KG1 (cell line): ENCODE data around the gene DCTN4.
A peak's percentile ranks its signal among the peaks of the same experiment; 100 is the strongest.

Experiments used
- DNase-seq: peaks from one replicate; lab custom pipeline; 2025; lab: John Stamatoyannopoulos, UW

DCTN4 gene

DNA sequence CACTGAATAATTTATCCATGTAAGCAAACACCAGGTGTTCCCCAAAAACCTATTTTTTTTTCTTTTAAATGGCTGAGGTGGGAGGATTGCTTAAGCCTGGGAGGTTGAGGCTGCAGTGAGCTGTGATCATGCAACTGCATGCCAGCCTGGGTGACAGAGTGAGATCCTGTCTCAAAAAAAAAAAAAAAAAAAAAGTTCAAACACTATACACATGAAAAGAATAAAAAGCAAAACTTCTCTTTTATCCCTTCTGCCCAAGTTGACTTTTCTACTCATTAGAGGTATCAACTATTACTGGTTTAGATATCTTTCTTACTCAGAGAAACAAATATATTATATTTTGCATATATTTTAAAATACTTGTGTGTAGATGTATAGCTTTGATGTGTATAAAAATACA is 17.8 kb downstream of the DCTN4 start:
- no peak for DNase-seq

DNA sequence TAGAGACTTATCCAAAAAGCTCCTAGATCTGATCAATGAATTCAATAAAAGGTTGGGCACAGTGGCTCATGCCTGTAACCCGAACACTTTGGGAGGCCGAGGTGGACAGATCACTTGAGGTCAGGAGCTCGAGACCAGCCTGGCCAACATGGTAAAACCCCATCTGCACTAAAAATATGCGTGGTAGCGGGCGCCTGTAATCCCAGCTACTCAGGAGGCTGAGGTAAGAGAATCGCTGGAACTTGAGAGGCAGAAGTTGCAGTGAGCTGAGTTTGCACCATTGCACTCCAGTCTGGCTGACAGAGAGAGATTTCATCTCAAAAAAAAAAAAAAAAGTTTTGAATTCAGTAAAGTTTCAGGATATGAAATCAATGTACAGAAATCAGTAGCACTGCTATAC is 20.0 kb downstream of the DCTN4 start:
- no peak for DNase-seq

DNA sequence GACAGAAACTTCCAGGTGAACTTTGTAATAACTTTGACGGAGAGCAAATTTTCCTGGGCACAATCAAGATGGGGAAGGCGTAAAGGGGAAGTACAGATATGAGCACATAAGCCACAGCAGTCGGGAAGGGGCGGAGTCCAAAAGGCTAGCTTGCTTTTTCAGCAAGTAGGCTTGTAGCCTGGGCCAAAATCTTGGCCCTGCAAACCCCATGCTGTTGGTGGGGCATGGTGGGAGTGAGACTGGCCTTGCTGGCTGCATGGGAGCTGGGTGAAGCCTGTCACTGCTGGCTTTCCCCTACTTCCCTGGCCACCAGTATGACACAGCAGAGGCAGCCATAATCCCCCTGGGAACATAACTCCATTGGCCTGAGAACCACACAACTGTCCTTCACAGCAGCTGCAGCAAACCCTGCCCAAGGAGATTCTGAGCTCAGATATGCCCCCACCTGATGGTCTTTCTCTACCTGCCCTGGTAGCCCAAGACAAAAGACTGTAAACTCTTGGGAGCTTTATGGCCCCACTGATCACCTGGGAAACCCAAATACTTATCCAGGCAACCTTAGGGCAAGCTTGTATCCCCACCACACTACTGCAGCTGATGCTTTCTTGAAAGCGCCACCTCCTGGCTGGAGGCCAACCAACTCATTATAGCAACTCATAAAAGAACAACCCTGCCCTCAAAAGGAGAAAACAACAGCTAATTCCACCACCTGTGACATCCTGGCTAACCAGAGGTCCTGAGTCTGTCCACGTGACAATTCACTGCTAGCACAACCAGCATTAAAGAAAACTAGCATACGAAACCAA is 24.0 kb downstream of the DCTN4 start:
- no peak for DNase-seq

DNA sequence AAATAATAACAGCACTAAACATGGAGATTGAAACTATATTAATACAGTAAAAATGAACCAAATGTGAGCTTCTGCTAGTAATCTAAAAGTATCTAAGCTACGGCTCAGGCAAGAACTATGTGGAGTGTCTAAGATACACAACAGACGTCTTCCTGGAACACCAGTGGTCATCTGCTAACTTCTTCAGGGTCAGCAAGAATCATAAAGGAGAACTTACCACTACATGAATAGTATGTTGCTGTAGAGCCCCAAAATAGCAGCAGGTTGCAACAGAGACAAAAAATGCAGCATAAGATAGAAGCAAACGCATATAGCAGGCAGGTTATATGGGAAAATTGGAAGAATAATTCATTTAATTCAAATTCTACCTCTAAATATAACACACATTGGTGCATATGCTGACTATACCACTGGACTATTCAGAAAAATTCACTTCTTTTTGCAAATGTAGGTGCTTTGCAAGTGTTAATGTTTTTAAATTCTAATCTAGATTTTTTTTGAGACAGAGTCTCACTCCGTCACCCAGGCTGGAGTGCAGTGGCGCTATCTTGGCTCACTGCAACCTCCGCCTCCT is 27.1 kb downstream of the DCTN4 start:
- DNase-seq = no peak

DNA sequence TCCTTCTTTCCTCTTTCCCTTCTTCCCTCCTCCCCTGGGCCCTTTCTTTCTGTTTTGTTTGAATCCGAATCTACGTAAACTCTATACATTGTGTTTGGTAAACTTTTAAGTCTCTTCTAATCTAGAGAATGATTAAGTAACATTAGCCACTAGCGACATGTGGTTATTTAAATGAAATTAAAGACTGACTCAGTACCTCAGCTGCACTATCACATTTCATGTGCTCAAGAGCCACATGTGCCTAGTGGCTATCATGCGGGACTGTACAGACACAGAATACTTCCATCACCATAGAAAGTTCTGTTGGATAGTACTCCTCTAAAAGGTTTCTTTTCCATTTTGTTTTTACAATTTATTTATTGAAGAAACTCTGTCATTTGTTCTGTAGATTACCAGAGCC is 29.0 kb downstream of the DCTN4 start:
- no peak for DNase-seq

DNA sequence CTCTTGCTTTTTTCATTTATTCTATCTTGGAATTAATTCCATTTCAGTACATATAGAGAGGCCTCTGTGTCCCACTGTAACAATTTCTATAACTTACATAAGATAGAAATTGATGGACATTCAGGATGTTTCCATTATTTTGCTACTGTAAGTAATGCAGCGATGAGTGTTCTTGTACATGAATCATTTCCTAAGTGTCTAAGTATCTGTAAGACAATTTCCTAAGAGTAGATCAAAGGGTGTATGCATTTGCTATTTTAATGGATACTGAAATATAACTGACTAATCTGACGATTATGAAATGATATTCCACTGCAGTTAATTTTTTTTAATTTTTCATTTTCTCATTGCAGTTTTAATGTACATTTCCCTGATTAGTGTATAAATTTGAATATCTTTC is 35.0 kb downstream of the DCTN4 start:
- no peak for DNase-seq

DNA sequence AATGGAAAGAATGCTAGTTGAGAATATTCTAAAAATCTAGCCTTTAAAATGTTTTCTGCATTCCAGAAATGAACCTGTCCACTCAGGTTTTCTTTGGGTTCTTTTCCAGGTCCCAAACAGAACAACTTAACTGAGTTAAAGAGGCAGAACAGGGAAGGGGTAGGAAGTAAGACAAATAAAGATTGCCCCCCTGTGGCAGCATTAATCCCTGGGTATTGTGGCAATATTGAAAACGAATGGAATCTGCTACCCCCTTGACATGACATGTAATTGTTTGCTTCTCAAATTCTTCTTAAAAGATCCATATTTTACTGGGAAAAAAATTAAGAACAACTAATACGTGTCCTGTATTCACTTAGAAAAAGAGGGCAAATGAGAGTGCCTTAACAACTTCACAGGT is 48.7 kb downstream of the DCTN4 start:
- no peak for DNase-seq

DNA sequence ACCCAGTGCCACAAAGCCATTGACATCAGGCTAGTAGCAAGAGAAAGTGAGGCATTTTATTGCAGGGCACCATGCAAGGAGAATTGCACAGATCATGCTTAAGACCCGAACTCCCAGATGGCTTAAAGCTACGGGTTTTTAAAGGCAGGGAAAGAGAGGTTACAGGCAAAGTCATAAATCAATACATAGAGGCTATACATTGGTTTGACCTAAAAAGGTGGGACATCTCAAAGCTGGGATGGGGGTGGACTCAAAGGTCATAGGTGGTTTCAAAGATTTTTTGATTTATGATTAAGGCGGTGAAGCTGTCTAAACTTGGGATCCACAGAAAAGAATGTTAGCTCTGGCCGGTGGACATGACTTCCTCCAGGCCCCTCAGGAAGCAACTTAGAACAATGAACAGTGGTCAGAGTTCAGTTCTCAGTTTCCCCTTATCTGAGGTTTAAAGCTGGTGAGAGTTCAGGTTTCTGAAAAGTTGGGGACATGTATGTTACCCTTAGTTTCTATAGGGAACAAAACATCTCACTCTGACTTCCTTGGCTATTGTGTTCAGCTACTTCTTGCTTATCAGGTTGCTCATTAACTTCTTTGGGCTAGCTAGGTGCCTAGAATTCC is 51.9 kb downstream of the DCTN4 start:
- no peak for DNase-seq

DNA sequence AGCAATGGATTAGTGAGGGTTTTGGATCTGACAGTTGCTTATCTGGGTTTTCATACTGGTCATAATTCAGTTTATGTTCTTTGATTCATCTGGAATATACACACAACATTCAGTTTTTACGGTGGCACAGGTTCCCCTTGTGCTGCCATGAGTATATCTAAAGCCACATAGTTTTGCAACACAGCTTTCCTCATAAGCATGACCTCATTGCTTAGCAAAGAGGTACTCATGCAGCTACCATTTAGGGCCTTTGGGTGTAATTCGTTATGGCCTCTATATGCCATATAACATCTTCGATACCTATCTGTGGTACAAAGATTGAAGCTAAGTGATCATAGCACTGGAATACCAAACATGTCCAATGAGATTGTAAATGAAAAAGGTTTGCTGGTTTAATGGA is 55.1 kb downstream of the DCTN4 start:
- DNase-seq = no peak

DNA sequence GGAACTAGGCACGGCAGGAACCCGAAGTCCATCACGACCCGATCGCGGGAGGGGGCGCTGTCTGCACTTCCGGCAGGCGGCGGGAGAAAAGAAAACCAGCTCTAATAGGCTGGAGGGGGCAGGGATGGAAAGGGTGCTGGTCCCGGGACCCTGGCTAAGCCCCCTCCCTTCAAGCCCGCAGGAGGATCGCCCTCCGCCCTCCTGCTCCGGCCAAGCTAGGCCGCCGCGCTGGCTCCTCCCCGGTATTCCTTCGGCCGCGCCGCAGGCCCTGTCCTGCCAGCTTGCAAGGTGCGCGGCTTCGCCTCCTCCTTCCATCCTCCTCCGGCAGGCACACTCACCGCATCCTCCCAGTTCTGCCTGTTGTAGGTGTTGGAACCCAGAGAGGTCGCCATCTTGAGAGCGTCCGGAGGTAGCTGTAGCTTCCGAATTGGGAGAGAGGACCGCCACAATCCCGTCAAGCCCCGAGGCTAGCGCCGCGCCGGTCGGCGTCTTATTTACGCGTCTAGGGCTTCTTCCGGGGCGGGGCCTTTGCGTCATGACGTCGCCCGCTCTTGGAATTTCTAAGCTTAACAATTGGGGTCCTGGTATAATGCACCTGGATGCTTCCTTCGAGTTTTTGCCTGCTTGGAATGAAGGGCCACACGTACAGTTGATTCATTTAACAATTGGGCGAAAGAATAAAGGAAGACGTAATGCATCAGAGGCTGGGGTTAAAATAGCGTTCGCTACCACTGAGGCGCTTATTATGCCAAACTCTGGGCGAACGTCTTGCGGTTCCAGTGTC is 58.0 kb downstream of the DCTN4 start, which contains the start of gene RBM22:
TSS of gene RBM22 (minus strand) at position 469 of the 784 bp plus-strand sequence. CDS start at position 392, 77 bp downstream.
- peak; percentile 55 for DNase-seq

DNA sequence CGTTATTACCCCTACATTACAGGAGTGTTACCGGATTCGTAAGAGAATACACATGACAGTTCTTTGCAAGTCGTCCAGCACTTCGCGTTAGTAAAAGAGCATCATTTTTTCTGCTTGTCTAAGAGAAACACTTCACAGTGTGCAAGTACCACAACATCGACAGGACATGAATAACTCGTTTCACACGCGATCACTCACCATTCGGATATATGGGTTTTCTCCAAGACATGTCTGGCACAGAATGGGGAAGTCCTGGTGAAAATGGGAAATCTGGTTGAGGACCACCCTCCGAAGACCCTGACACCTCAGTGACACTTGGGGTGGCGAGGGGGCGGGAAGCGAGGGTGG is 58.6 kb downstream of the DCTN4 start:
- no peak for DNase-seq

DNA sequence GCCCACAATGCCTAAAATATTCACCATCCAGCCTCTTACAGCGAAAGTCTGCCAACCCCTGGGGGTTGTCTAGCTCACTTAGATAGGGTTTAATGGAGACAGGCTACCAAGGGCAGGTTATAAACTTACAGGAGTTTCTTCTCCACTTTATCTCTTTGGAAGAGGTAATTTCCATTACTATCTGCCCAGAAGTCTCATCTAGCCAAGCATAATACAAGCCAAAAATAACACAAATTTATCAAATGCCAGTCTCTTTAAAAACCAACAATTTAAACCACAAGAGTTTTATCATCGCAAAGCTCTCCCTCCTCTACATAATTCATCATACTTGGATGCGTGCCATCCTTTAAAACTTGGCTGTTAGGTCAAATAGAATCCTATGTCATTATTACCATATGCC is 64.2 kb downstream of the DCTN4 start:
- no peak for DNase-seq

DNA sequence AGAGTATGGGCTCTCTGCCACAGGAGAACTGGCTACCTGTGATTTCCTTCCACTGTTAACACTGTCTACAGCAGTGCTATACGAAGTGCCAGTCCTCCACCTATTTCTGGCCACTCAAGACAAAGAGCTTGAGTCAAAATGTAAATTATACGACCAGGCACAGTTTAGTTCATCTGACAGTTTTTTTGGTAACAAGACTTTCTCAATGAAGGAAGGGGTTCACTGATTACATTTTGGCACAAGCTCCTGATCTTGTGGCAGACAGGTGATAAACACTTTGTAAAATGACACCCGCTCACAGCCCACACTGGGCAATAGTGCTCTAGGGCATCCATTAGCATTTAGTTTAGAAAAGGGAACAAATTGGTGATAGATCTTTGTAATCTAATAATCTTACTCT is 66.5 kb downstream of the DCTN4 start:
- DNase-seq = no peak

DNA sequence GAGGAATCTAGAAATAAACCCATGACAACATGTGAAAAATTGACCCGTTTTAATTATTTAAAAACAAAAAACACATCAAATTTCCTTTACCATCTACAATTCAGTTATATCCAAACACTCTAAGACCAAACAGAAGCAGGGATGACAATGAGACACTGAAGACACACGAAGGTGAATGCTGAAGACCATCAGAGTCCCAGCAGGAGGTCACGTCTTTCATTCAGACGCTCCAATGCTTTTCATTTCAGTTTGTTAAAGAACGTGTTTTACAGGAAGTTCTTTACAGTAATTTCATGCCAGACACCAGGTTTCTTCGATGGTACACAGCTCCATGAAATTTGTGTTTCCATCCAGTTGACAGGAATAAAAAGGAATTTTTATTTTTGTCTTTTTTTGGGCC is 68.1 kb downstream of the DCTN4 start:
- DNase-seq = no peak

DNA sequence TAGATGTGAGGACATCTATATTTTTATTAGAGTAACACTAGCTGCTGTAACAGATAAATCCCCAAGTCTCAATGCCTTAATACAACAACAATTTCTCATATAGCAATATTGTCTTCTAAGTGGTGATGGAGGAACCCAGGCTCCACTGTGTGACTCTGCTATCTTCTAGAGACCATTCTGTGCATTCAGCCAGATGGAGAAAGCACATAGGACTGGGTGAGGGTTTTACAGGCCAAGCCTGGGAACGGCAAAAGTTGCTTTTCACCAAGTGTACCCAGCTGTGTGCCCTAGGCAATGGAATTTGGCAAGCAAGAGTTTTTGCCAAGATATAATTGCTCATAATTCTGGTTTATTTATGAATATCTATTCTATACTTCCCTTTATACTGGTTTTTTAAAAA is 69.7 kb downstream of the DCTN4 start:
- DNase-seq = no peak

DNA sequence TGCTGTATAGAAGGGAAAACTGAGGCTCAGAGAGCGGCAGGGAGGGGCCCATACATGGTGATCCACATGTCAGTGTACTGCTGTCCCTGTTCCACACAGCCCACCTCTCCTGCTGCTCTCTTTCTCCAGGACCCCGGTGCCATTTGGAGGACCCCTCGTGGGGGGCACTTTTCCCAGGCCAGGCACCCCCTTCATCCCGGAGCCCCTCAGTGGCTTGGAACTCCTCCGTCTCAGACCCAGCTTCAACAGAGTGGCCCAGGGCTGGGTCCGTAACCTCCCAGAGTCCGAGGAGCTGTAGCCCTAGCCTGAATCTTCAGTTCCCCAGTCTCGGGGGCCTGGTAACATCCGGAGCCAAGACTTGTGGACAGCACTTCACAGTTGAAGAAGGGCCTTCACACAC is 82.2 kb downstream of the DCTN4 start:
- no peak for DNase-seq

DNA sequence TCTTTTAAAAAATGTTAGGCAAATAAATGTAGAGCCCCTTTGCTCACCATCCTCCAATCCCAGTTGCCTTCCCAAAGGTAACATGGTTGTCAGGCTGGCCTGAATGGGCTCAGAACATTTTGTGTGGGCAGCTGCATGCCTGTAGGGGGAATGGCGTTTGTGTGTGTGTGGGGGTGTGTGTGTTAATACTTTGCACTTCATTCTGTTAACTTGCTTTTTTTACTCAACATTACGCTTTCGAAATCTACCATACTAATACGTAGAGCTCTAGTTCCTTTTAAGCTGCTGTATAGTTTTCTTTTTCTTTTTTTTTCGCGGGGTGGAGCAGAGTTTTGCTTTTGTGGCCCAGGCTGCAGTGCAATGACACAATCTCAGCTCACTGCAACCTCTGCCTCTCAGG is 83.7 kb downstream of the DCTN4 start:
- no peak for DNase-seq

DNA sequence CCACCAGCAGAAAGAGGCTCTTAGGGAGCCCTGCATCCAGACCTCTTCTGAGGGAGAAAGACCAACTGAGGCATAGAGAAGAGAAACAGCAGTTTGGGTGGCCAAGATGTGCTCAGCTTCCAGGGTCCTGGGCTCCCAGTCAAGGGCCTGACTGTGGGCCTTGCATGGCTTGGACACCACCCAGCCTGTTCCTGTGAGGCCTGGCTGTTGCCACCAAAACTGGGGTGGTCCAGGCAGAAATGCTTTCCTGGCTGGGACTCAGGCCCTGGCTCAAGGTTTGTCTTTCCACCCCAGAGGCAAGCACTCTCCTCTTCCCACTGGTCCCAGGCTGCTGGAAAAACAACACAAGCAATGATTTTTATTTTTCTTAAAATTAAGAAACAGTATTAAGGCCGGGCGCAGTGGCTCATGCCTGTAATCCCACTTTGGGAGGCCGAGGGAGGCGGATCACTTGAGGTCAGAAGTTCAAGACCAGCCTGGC is 84.4 kb downstream of the DCTN4 start:
- no peak for DNase-seq

DNA sequence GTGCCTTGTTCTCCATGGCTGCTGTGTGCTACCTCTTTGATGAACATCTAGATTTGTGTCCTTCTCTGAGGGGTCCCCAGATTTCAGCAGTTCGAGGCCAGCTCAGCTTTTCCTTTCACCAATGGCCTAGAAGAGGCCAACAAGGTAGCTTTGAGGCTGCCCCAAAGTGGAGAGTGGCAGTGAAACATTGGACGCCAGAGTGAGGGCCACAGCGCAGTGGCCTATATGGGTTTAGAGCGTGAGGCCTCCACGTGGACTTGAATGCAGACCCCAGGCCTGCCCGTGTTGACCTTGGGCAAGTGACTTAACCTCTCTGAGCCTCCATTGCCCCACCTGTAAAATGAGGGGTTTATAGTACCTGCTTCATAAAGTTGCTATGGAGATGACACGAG is 85.9 kb downstream of the DCTN4 start:
- DNase-seq = no peak

DNA sequence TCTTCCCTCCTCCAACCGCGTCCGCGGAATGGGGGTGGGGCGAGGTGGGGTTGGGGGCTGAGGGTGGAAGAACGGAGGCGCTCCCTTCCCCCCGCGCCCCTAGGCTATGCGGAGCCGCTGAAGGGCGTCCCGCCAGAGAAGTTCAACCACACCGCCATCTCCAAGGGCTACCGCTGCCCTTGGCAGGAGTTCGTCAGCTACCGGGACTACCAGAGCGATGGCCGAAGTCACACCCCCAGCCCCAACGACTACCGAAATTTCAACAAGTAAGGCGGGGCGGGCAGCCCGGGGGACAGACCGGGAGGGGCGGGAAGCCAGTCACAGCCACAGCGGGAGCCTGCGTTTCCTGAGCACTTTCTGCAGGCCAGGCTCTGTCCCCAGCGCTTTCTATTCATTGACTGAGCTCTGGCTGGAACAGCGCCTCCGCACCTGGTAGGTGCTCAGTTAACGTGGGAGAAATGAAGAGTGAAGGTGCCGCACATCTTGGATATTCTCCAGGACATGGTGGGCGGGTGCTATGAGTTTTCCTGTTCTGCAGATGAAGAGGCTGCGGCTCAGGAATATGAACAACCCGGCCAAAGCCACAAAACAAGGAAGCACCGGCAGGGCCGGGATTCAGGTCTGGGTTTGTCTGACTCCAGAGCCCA is 86.5 kb downstream of the DCTN4 start:
- DNase-seq = peak; percentile 19

DNA sequence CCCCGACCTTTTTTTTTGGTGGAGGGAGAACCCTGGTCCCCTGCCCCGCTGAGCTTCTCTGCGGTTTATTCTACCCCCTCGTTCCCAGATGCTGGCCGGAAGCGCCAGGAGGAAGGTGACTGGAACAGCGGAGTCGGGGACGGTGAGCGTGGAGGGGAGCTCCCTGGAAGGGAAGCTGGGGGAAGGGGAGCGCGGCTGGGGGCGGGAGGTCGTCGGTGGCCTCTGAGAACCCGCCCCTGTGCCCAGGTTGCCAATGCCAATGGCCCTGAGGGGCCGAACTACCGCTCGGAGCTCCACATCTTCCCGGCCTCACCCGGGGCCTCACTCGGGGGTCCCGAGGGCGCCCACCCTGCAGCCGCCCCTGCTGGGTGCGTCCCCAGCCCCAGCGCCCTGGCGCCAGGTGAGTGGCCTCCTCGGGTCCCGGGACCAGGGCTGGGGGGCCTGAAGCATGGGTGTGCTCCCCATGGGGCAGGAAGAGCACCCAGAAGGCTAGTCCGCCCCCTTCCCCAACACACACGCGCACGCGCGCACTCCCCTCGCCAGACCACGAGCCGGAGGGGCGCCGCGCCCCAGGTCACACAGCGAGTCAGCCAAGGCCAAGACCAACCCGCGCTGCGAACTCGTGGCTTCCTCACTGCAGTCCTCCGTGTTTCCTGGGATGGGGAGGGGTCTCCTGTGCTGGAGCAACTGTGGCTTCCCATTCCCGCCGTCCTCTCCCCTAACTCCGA is 87.1 kb downstream of the DCTN4 start:
- no peak for DNase-seq

DNA sequence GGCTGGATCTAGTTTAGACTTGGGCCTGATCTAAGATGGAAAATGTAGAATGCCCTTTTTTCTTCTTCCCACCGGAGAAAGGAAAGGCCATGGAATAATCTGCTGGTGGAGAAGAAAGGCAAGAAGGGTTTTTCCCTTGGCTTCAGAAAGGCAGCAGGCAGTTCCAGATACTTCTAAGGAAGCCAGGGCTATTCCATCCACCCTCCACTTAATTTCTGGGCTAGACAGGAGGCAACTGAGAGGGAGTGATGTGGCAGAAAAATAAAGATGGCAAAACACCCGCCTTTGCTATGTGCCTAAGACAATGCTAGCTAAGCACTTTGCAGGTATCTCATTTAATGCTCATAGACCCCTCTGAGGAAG is 87.9 kb downstream of the DCTN4 start:
- no peak for DNase-seq
